T follicular helper cell (primary cell): Measurements from ENCODE around the gene ADGRL1.
"Not testable (repeated sequence)": the region's sequence is repeated elsewhere in the genome, so short reads cannot be mapped to it uniquely, and the experiment has no call there.

ENCODE experiments used
- DNase-seq: peaks from one replicate; pipeline ENCODE4 v3.0.0-alpha.2; 2020; ENCODE audit warnings: low read depth

ADGRL1 gene

GRCh38 chr19:14161305-14161704, 44.7 kb downstream of the ADGRL1 start:
- no peak for DNase-seq

- no peak for DNase-seq
Observed at GRCh38 chr19:14160017-14160703, 45.8 kb downstream of the ADGRL1 start.

GRCh38 chr19:14159059-14159458, 46.9 kb downstream of the ADGRL1 start:
- DNase-seq = no peak

GRCh38 chr19:14158276-14159023, 47.5 kb downstream of the ADGRL1 start:
- DNase-seq = no peak

GRCh38 chr19:14156971-14157717, 48.8 kb downstream of the ADGRL1 start:
- DNase-seq = no peak

- no peak for DNase-seq
Observed at GRCh38 chr19:14156122-14156521, 49.8 kb downstream of the ADGRL1 start.

- DNase-seq = no peak
Observed at GRCh38 chr19:14155371-14155770, 50.6 kb downstream of the ADGRL1 start.

GRCh38 chr19:14152713-14153112, 53.3 kb downstream of the ADGRL1 start:
- no peak for DNase-seq

GRCh38 chr19:14150770-14151661, 55.0 kb downstream of the ADGRL1 start:
- DNase-seq = no peak

GRCh38 chr19:14150041-14150769, 55.8 kb downstream of the ADGRL1 start:
- DNase-seq = no peak

- peak; percentile 37 for DNase-seq
Observed at GRCh38 chr19:14149509-14149994, 56.4 kb downstream of the ADGRL1 start.

GRCh38 chr19:14148751-14149410, 57.1 kb downstream of the ADGRL1 start:
- no peak for DNase-seq

- peak; percentile 22 for DNase-seq
Observed at GRCh38 chr19:14147797-14148605, 58.0 kb downstream of the ADGRL1 start.

- no peak for DNase-seq
Observed at GRCh38 chr19:14146789-14147216, 59.2 kb downstream of the ADGRL1 start.

- DNase-seq = not testable (repeated sequence)
Observed at GRCh38 chr19:14146169-14146568, 59.8 kb downstream of the ADGRL1 start.

GRCh38 chr19:14145381-14145780, 60.6 kb downstream of the ADGRL1 start:
- no peak for DNase-seq

GRCh38 chr19:14142262-14143190, 63.4 kb downstream of the ADGRL1 start:
- DNase-seq = no peak

GRCh38 chr19:14141041-14141440, 64.9 kb downstream of the ADGRL1 start:
- DNase-seq = no peak
